ENCODE results near the gene SLCO6A1. TPM values are rescaled to one million over a fixed set of nuclear protein-coding genes. Genes with fewer than 3 reads are reported as not detected.

SLCO6A1 gene
- total and polyA plus RNA-seq, 2 donors = not detected

DNA sequence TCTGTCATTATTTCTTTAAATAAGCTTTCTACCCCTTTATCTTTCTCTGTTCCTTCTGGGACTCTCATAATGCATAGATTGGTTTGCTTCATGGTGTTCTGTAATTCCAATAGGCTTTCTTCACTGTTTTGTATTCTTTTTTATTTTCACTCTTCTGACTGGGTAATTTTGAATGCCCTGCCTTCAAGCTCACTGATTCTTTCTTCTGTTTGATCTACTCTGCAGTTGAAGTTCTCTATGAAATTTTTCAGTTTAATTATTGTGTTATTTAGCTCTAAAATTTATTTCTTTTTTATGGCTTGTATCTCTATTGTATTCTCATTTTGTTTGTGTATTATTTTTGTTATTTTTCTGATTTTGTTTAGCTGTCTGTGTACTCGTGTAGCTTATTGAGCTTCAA, 113.4 kb downstream of the SLCO6A1 start:
- Histone ChIP-seq H3K4me3 (ENCODE audit: low read depth, low read length) (no peak overlapping the region), H3K27ac (ENCODE audit: low read depth) (no peak overlapping the region), H3K36me3 (ENCODE audit: insufficient read depth) (no peaks in the 10 kb centered on the region), H3K4me1 (ENCODE audit: insufficient read depth) (no peaks in the 10 kb centered on the region)
- WGBS = 89% methylated on average over 1 of the region's 1 CpG
- no peak for DNase-seq (ENCODE audit: extremely low spot score)

DNA sequence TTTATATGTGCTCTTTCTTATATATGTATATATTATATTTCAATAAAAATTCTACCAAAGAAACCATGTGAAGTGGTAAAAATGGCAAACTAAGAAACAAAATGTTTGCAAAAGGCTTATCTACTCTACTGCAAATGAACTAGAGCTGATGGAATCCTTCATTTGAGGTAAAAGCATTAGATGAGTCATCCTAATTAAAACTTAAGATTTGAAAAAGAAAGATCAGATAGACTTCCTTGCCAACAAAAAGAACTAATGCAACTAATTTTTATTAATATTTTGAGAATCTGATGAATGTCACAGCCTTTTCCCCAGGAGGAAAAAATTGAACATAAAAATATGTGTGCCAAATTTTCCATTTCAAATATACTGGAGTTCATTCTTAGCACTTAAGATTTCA, 118.6 kb downstream of the SLCO6A1 start:
- Histone ChIP-seq H3K4me3 (ENCODE audit: low read depth, low read length) (no peak overlapping the region), H3K27ac (ENCODE audit: low read depth) (peak overlapping the region; percentile 23), H3K4me1 (ENCODE audit: insufficient read depth) (no peaks in the 10 kb centered on the region), H3K36me3 (ENCODE audit: insufficient read depth) (no peaks in the 10 kb centered on the region)
- no peak for DNase-seq (ENCODE audit: extremely low spot score)

DNA sequence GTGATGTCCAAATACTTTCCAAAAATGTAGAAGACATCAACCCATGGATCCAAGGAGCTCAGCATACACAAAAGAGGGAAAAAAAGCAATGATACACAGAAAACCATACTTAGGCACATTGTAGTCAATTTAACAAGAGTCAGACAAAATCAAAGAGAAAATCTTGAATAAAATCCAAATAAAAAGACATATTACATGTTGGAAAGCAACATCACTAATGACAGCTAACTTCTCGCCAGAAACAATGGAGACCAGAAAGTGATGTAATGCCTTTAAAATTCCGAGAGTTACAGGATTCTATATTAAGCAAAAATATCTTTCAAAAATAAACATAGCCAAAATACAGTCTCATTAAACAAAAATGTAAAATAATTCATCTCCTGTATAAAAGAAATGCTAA, 122.9 kb downstream of the SLCO6A1 start:
- 54% methylated on average over 2 of the region's 2 CpGs for WGBS
- Histone ChIP-seq H3K4me3 (ENCODE audit: low read depth, low read length) (no peak overlapping the region), H3K27ac (ENCODE audit: low read depth) (no peak overlapping the region), H3K36me3 (ENCODE audit: insufficient read depth) (no peaks in the 10 kb centered on the region), H3K4me1 (ENCODE audit: insufficient read depth) (no peaks in the 10 kb centered on the region)
- no peak for DNase-seq (ENCODE audit: extremely low spot score)

DNA sequence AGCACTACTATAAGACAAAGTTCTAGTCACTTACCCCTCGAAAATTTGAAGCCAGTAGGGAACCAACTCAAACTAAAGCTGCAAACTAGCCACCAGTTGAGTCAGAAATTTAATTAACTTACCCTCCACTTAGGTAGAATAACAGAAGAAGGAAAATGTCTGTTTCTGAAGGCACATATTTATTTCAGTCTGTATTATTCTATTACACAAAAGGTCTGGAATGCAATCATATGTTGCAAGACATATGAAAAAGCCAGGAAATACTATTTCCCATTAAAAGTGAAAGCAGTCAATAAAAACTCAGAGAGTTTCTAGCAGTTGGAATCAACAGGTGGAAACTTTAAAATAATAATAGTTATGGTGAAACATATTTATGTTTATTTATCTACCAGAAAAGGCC, 123.5 kb downstream of the SLCO6A1 start:
- 48% methylated on average over 1 of the region's 1 CpG for WGBS
- DNase-seq (ENCODE audit: extremely low spot score) = no peak
- H3K36me3 ChIP-seq (ENCODE audit: insufficient read depth) = no peaks in the 10 kb centered on the region
- no peaks in the 10 kb centered on the region for H3K4me1 ChIP-seq (ENCODE audit: insufficient read depth)
- H3K27ac ChIP-seq (ENCODE audit: low read depth) = no peak overlapping the region
- no peak overlapping the region for H3K4me3 ChIP-seq (ENCODE audit: low read depth, low read length)

DNA sequence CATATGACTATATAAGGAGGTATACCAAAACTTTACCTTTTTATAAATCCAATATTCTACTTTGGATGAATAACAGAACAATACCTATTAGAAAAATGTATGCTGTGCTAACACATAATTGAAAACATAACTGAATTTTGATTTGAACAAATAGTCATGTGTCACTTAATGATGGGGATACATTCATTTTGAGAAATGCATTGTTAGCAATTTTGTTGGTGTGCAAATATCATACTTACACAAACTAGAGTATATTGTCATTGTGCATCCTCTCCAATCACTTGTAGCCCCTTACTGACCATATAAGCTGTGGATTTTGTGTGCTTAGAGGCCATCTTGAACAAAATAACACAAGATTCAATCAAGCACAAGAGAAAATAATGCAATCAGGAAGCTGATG, 130.4 kb downstream of the SLCO6A1 start:
- Histone ChIP-seq H3K27ac (ENCODE audit: low read depth) (no peak overlapping the region), H3K36me3 (ENCODE audit: insufficient read depth) (no peaks in the 10 kb centered on the region), H3K4me1 (ENCODE audit: insufficient read depth) (no peaks in the 10 kb centered on the region), H3K4me3 (ENCODE audit: low read depth, low read length) (no peak overlapping the region)
- no peak for DNase-seq (ENCODE audit: extremely low spot score)

DNA sequence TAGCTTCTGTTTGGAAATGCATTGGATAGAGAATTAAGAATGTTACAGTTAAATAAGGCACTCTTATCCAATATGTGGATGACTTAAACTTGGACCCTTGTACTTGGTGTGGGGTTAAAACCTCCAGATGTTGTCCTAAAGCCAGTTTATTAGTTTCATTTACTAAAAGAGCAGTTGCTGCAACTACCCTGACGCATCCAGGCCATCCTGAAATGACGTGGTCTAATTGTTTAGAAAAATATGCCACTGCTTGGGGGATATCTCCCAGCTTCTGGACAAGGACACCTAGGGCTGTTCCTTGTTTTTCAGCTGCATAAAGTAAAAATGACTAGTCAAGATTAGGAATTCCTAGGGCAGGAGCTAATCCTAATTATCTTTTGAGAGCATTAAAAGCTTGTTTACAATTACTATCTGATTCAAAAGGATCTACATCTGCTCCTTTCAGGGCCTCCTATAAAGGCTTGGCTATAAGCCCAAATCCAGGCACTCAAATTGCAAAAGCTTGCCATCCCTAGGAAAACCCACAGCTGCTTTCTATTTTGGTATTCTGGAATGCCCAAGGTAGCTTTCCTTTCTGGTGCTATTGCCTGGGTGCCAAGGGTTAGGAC, 157.0 kb downstream of the SLCO6A1 start:
- 29% methylated on average over 2 of the region's 2 CpGs for WGBS
- H3K36me3 ChIP-seq (ENCODE audit: insufficient read depth) = no peaks in the 10 kb centered on the region
- no peak overlapping the region for H3K27ac ChIP-seq (ENCODE audit: low read depth)
- H3K4me3 ChIP-seq (ENCODE audit: low read depth, low read length) = no peak overlapping the region
- no peaks in the 10 kb centered on the region for H3K4me1 ChIP-seq (ENCODE audit: insufficient read depth)
- DNase-seq (ENCODE audit: extremely low spot score) = peak; percentile 2

DNA sequence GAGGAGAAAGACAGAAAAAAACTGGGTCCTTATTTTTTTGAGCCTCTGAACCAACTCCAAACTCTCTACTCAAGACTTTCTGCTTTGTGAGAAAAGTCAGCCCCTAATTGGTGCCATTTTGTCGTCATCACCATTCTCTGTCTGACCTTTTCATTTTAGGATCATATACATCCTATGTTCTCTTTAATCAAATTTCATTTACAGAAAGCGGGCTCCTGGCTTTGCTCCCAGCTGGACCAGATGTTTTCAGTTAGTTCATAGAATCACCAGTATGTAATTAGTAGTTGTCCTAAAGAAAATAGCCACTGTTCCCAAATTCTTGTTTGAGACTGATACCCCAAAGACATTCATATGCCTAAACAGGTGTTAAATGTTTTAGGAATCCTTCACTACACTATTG, 174.1 kb downstream of the SLCO6A1 start:
- H3K27ac ChIP-seq (ENCODE audit: low read depth) = no peak overlapping the region
- no peaks in the 10 kb centered on the region for H3K36me3 ChIP-seq (ENCODE audit: insufficient read depth)
- WGBS = 34% methylated on average over 2 of the region's 2 CpGs
- H3K4me1 ChIP-seq (ENCODE audit: insufficient read depth) = no peaks in the 10 kb centered on the region
- no peak overlapping the region for H3K4me3 ChIP-seq (ENCODE audit: low read depth, low read length)
- DNase-seq (ENCODE audit: extremely low spot score) = no peak

Other genes with a start within 250 kb of the SLCO6A1 start
- 1.4 TPM for gene SLCO4C1, start 202.7 kb downstream of the SLCO6A1 start, total RNA-seq
- 0.04 TPM for gene SLCO4C1, start 202.7 kb downstream of the SLCO6A1 start, polyA plus RNA-seq

Data from urinary bladder (tissue), 4 donors.